ENCODE measurements around the gene SDC3. TPM values are rescaled to one million over a fixed set of nuclear protein-coding genes. Genes with fewer than 3 reads are reported as not detected.

The SDC3 gene
- total and polyA plus RNA-seq, 2 donors (not counting 1 experiment from before 2014, with no cell fraction given), result 0.30 to 4.6 TPM

GRCh38 chr1:30892671-30893073, 15.9 kb downstream of the SDC3 start:
- no peak overlapping the region for H3K4me3 Mint-ChIP-seq

DNA sequence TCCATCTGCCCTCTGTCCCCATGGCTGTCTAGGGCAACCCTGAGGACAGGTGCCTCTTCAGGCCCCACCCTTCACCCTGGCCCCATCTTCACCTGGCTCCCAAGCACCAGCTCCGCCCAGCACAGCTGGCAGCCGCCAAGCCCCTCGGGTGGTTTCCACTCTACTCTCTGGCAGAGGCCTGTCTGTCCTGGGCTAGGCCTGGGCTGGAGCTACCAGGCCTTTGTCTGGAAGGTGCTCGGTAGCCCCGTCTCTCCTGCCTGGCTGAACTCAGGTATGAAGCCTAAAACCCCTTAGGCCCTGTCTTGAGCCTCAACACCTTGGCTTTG, 17.4 kb downstream of the SDC3 start:
- Histone ChIP-seq H3K27ac (ENCODE audit: low read length in 2 of 2) (no peak overlapping the region), H3K27me3 (replicated peaks in 1 of 4; ENCODE audit: control extremely low read depth in 1 of 4, control insufficient read depth in 3 of 4, insufficient read depth in 4 of 4, low read length in 3 of 4) (peaks cover 0 to 42% (median 15%) of the 10 kb centered on the region in 4 experiments), H3K9ac (ENCODE audit: low read length) (no peak overlapping the region), H2AFZ (ENCODE audit: insufficient read depth, low read depth, low read length, poor library complexity, severe bottlenecking) (no peak overlapping the region), H3K4me3 (ENCODE audit: control extremely low read depth in 1 of 5, extremely low read depth in 1 of 5, insufficient read depth in 1 of 5, low read depth in 2 of 5, low read length in 4 of 5) (no peak overlapping the region), H3K9me3 (ENCODE audit: control extremely low read depth in 1 of 3, control insufficient read depth in 2 of 3, insufficient read depth in 1 of 3, low read length in 2 of 3) (peaks cover 0 to 7% (median 0%) of the 10 kb centered on the region in 3 donors), H3K4me1 (ENCODE audit: control insufficient read depth in 2 of 2, insufficient read depth in 2 of 2, low read length in 2 of 2) (peaks cover 5 to 12% of the 10 kb centered on the region in 2 donors), H3K79me2 (ENCODE audit: control insufficient read depth, insufficient read depth, low read length) (no peaks in the 10 kb centered on the region), H4K20me1 (ENCODE audit: control insufficient read depth, insufficient read depth, low read length, poor library complexity, severe bottlenecking) (no peaks in the 10 kb centered on the region), H3K4me2 (replicated peaks; ENCODE audit: low read depth, low read length, poor library complexity, severe bottlenecking) (no peak overlapping the region), H3K36me3 (replicated peaks in 1 of 2; ENCODE audit: control extremely low read depth in 1 of 2, control insufficient read depth in 1 of 2, extremely low read depth in 1 of 2, insufficient read depth in 2 of 2, low read length in 1 of 2) (no peaks in the 10 kb centered on the region)
- H3K9me3 Mint-ChIP-seq (ENCODE audit: insufficient read depth), result no peaks in the 10 kb centered on the region
- ATAC-seq (ENCODE audit: low read depth) (no peak), DNase-seq (no peak)
- WGBS (ENCODE audit: insufficient coverage), result 90% methylated on average over 5 of the region's 5 CpGs
- no peak overlapping the region for H3K27ac Mint-ChIP-seq
- no peak for TF ChIP-seq EZH2 (IDR thresholded peaks at IDR 0.05; ENCODE audit: borderline replicate concordance, insufficient read depth, low read depth, low read length, poor library complexity, severe bottlenecking)
- TF ChIP-seq, protein P1, sequence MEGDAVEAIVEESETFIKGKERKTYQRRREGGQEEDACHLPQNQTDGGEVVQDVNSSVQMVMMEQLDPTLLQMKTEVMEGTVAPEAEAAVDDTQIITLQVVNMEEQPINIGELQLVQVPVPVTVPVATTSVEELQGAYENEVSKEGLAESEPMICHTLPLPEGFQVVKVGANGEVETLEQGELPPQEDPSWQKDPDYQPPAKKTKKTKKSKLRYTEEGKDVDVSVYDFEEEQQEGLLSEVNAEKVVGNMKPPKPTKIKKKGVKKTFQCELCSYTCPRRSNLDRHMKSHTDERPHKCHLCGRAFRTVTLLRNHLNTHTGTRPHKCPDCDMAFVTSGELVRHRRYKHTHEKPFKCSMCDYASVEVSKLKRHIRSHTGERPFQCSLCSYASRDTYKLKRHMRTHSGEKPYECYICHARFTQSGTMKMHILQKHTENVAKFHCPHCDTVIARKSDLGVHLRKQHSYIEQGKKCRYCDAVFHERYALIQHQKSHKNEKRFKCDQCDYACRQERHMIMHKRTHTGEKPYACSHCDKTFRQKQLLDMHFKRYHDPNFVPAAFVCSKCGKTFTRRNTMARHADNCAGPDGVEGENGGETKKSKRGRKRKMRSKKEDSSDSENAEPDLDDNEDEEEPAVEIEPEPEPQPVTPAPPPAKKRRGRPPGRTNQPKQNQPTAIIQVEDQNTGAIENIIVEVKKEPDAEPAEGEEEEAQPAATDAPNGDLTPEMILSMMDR (IDR thresholded peaks at IDR 0.05), result no peak
- no peak overlapping the region for H3K4me3 Mint-ChIP-seq
- ChIA-PET POLR2A (no interaction called here), CTCF (interaction anchor here (1.8 to 2.1 kb wide), 2 partner anchors 19 to 89 kb away, joined by 11 to 13 read pairs; no protein-coding TSS in a partner anchor)
- H3K27me3 Mint-ChIP-seq, result peaks cover 38% of the 10 kb centered on the region
- peaks cover 8% of the 10 kb centered on the region for H3K4me1 Mint-ChIP-seq
- intact Hi-C loops (cut with micrococcal nuclease), result loop anchor here (1.0 kb wide), 1 partner anchor 10 kb away; no protein-coding TSS in a partner anchor

More at GRCh38 chr1:30892671-30893073, 15.9 kb downstream of the SDC3 start:
- H3K27ac ChIP-seq (ENCODE audit: low read length in 2 of 2), result no peak overlapping the region
- ChIA-PET POLR2A (interaction anchor here (1.0 kb wide), 1 partner anchor 12 kb away, joined by 8 read pairs; no protein-coding TSS in a partner anchor), CTCF (interaction anchor here (0.8 to 2.1 kb wide), 4 partner anchors 18 to 91 kb away, joined by 3 to 13 read pairs (median 7); no protein-coding TSS in a partner anchor)
- H3K9ac ChIP-seq (ENCODE audit: low read length), result no peak overlapping the region
- H4K20me1 ChIP-seq (ENCODE audit: control insufficient read depth, insufficient read depth, low read length, poor library complexity, severe bottlenecking), result no peaks in the 10 kb centered on the region
- H3K79me2 ChIP-seq (ENCODE audit: control insufficient read depth, insufficient read depth, low read length), result no peaks in the 10 kb centered on the region
- Mint-ChIP-seq H3K9me3 (ENCODE audit: insufficient read depth) (no peaks in the 10 kb centered on the region), H3K4me1 (peaks cover 8% of the 10 kb centered on the region), H3K27ac (no peak overlapping the region), H3K27me3 (peaks cover 40% of the 10 kb centered on the region)
- no peak overlapping the region for H2AFZ ChIP-seq (ENCODE audit: insufficient read depth, low read depth, low read length, poor library complexity, severe bottlenecking)
- H3K27me3 ChIP-seq (replicated peaks in 1 of 4; ENCODE audit: control extremely low read depth in 1 of 4, control insufficient read depth in 3 of 4, insufficient read depth in 4 of 4, low read length in 3 of 4), result peaks cover 0 to 34% (median 15%) of the 10 kb centered on the region in 4 experiments
- ATAC-seq (ENCODE audit: low read depth) (no peak), DNase-seq (no peak)
- no peak for TF ChIP-seq EZH2 (IDR thresholded peaks at IDR 0.05; ENCODE audit: borderline replicate concordance, insufficient read depth, low read depth, low read length, poor library complexity, severe bottlenecking)
- TF ChIP-seq, protein P1 (IDR thresholded peaks at IDR 0.05), result no peak
- WGBS (ENCODE audit: insufficient coverage), result 92% methylated on average over 5 of the region's 6 CpGs
- no peak overlapping the region for H3K4me3 ChIP-seq (ENCODE audit: control extremely low read depth in 1 of 5, extremely low read depth in 1 of 5, insufficient read depth in 1 of 5, low read depth in 2 of 5, low read length in 4 of 5)
- no peak overlapping the region for H3K4me2 ChIP-seq (replicated peaks; ENCODE audit: low read depth, low read length, poor library complexity, severe bottlenecking)
- H3K9me3 ChIP-seq (ENCODE audit: control extremely low read depth in 1 of 3, control insufficient read depth in 2 of 3, insufficient read depth in 1 of 3, low read length in 2 of 3), result peaks cover 0 to 7% (median 0%) of the 10 kb centered on the region in 3 donors
- peaks cover 5 to 12% of the 10 kb centered on the region in 2 donors for H3K4me1 ChIP-seq (ENCODE audit: control insufficient read depth in 2 of 2, insufficient read depth in 2 of 2, low read length in 2 of 2)
- intact Hi-C loops (cut with micrococcal nuclease), result no loop called here
- H3K36me3 ChIP-seq (replicated peaks in 1 of 2; ENCODE audit: control extremely low read depth in 1 of 2, control insufficient read depth in 1 of 2, extremely low read depth in 1 of 2, insufficient read depth in 2 of 2, low read length in 1 of 2), result no peaks in the 10 kb centered on the region

Data from B cell (primary cell).